Measurements from ENCODE around the gene SORBS1. TPM values are rescaled to one million over a fixed set of nuclear protein-coding genes. Genes with fewer than 3 reads are reported as not detected.
A peak's percentile ranks its signal among the peaks of the same experiment; 100 is the strongest.

SORBS1 gene
- total and polyA plus RNA-seq, 9 of the 15 experiments (the other 6 are each of a cell fraction or from before 2014, with no cell fraction given), result 2.0 to 13.3 (median 6.5) TPM

DNA sequence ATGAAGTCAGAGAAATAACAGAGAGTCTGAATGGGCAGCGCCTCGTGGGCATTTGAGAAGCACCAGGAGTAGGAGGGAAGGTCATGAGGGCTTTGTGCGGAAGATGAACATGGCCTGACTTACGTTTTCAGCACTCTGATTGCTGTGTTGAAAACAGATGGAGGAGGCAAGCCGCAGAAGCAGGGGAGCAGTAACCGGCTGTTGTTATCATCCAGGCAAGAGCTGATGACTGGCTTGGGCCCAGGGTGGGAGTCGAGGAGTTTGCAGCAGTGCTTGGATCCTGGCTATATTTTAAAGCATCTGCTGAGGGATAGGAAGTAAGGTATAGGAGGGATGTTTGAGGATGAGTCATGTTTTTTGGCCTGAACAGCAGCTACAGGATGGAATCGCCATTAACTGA lies 257.6 kb downstream of the SORBS1 start:
- no peaks in the 10 kb centered on the region for H3K9me1 ChIP-seq (ENCODE audit: control insufficient read depth, insufficient read depth, low read length)
- H3K9me3 ChIP-seq (replicated peaks; ENCODE audit: control insufficient read depth, insufficient read depth, low read depth, low read length), result no peaks in the 10 kb centered on the region
- no peaks in the 10 kb centered on the region for H3K27me3 ChIP-seq (ENCODE audit: control insufficient read depth in 2 of 2, insufficient read depth in 2 of 2, low read length in 2 of 2)
- FAIRE-seq (peak; percentile 86), DNase-seq (ENCODE audit: extremely low read depth in 1 of 4, low spot score in 3 of 4) (peak; percentile 62 to 77 (median 67)), ATAC-seq (peak; percentile 78)
- no TSS peak for BruUV-seq (replicated peaks)
- no peak overlapping the region for H3K4me3 ChIP-seq
- in situ Hi-C loops (cut with MboI), result no loop called here
- H2AFZ ChIP-seq (ENCODE audit: low read depth, low read length), result peak overlapping the region; percentile 96
- H3K27ac ChIP-seq (ENCODE audit: extremely low read depth, low read depth, low read length), result peak overlapping the region; percentile 64
- H4K20me1 ChIP-seq (replicated peaks; ENCODE audit: control insufficient read depth, insufficient read depth, low read length), result no peaks in the 10 kb centered on the region
- POLR2A ChIA-PET, result interaction anchor here (1.3 kb wide), 1 partner anchor 9 kb away, joined by 6 read pairs; no protein-coding TSS in a partner anchor
- peaks cover 18 to 36% of the 10 kb centered on the region in 2 experiments for H3K4me1 ChIP-seq (replicated peaks in 1 of 2; ENCODE audit: control insufficient read depth in 2 of 2, insufficient read depth in 2 of 2, low read length in 2 of 2)
- intact Hi-C loops (cut with micrococcal nuclease), result no loop called here
- no peaks in the 10 kb centered on the region for H3K79me2 ChIP-seq (ENCODE audit: control insufficient read depth, insufficient read depth, low read length)
- H3K4me2 ChIP-seq (ENCODE audit: insufficient read depth, low read length), result peak overlapping the region; percentile 66
- H3K9ac ChIP-seq (ENCODE audit: insufficient read depth in 1 of 2, low read depth in 2 of 2, low read length in 2 of 2), result peak overlapping the region; percentile 0 to 14; a peak in 2 of 4 replicates
- no peaks in the 10 kb centered on the region for H3K36me3 ChIP-seq (ENCODE audit: control insufficient read depth, insufficient read depth, low read length)
- CTCF ChIA-PET (ENCODE audit: low intra/inter-chr PET ratio), result no interaction called here
- 6% methylated on average over 8 of the region's 8 CpGs for WGBS (ENCODE audit: insufficient coverage, low coverage, missing lambda C conversion rate)
- TF ChIP-seq CTBP1 (IDR thresholded peaks at IDR 0.05; ENCODE audit: borderline replicate concordance), result peak; percentile 53; the same call in 1 of the 2 replicates
- TF ChIP-seq JUND (IDR thresholded peaks at IDR 0.05; ENCODE audit: borderline replicate concordance, low read depth, low read length), result peak; percentile 67; the same call in 1 of the 2 replicates
- peak; percentile 55; the same call in 1 of the 3 replicates for TF ChIP-seq JUND (tag; IDR thresholded peaks at IDR 0.05; ENCODE audit: borderline replicate concordance, low read depth, low read length)
- TF ChIP-seq ZKSCAN3 (CRISPR knock-in tag; IDR thresholded peaks at IDR 0.05), result no peak
- TF ChIP-seq EP300 (IDR thresholded peaks at IDR 0.05; ENCODE audit: low read length), result peak; percentile 34; the same call in 1 of the 2 replicates
- peak; percentile 78 for TF ChIP-seq ZNF592 (IDR thresholded peaks at IDR 0.05)
- 0 out of 2 replicates have a peak, but pooled peaks have one; percentile 18 for TF ChIP-seq CREM (IDR thresholded peaks at IDR 0.05; ENCODE audit: low read depth)
- no peak for TF ChIP-seq GABPB1 (CRISPR knock-in tag; IDR thresholded peaks at IDR 0.05)
- TF ChIP-seq ZBTB9 (CRISPR knock-in tag; IDR thresholded peaks at IDR 0.05), result 0 out of 2 replicates have a peak, but pooled peaks have one; percentile 73
- TF ChIP-seq, protein P1, sequence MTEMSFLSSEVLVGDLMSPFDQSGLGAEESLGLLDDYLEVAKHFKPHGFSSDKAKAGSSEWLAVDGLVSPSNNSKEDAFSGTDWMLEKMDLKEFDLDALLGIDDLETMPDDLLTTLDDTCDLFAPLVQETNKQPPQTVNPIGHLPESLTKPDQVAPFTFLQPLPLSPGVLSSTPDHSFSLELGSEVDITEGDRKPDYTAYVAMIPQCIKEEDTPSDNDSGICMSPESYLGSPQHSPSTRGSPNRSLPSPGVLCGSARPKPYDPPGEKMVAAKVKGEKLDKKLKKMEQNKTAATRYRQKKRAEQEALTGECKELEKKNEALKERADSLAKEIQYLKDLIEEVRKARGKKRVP (CRISPR knock-in tag; IDR thresholded peaks at IDR 0.05), result peak; percentile 63; the same call in 1 of the 2 replicates
- peak; percentile 56 for TF ChIP-seq ZNF316 (IDR thresholded peaks at IDR 0.05)
- TF ChIP-seq ZNF175 (CRISPR knock-in tag; IDR thresholded peaks at IDR 0.05; ENCODE audit: low read depth), result 0 out of 2 replicates have a peak, but pooled peaks have one; percentile 37
- no peak for TF ChIP-seq ATF6 (CRISPR knock-in tag; IDR thresholded peaks at IDR 0.05)
- peak; percentile 75 for TF ChIP-seq CBFA2T3 (IDR thresholded peaks at IDR 0.05)
- TF ChIP-seq RCOR1 (IDR thresholded peaks at IDR 0.05; ENCODE audit: borderline replicate concordance in 1 of 2, low read depth in 2 of 2, low read length in 2 of 2), result peak in 1 of 2 experiments; percentile 72; a peak in 1 of 4 replicates
